ENCODE results near the gene LHX1.

- TF ChIP-seq CTCF (optimal IDR thresholded peaks at IDR 0.05 in 1 of 3, IDR thresholded peaks at IDR 0.05 in 1 of 3, conservative IDR thresholded peaks at IDR 0.05 in 1 of 3; ENCODE audit: extremely low read depth in 1 of 3, insufficient read depth in 2 of 3, low read length in 3 of 3), result no peak
- TF ChIP-seq EZH2 (IDR thresholded peaks at IDR 0.05; ENCODE audit: low read length), result peak; percentile 87
Observed at GRCh38 chr17:36931697-36932382, 5.4 kb upstream of the LHX1 start.
